NCI-H1436 (cell line): ENCODE measurements around the gene SOCS6.
"Not testable (repeated sequence)": the region's sequence is repeated elsewhere in the genome, so short reads cannot be mapped to it uniquely, and the experiment has no call there.

ENCODE experiments used
- DNase-seq: peaks from one replicate; lab custom pipeline; 2025; lab: John Stamatoyannopoulos, UW

SOCS6 gene, protein sequence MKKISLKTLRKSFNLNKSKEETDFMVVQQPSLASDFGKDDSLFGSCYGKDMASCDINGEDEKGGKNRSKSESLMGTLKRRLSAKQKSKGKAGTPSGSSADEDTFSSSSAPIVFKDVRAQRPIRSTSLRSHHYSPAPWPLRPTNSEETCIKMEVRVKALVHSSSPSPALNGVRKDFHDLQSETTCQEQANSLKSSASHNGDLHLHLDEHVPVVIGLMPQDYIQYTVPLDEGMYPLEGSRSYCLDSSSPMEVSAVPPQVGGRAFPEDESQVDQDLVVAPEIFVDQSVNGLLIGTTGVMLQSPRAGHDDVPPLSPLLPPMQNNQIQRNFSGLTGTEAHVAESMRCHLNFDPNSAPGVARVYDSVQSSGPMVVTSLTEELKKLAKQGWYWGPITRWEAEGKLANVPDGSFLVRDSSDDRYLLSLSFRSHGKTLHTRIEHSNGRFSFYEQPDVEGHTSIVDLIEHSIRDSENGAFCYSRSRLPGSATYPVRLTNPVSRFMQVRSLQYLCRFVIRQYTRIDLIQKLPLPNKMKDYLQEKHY

GRCh38 chr18:70288851-70289328 is at the start of gene SOCS6:
Gene SOCS6, plus strand, starts transcription at chr18:70289045. Its CDS starts 35,624 bp downstream, at chr18:70324669.
- peak; percentile 31 for DNase-seq

- no peak for DNase-seq
Measured at GRCh38 chr18:70243131-70243929, 45.5 kb upstream of the SOCS6 start.

- DNase-seq, result no peak
Measured at GRCh38 chr18:70246061-70246466, 42.8 kb upstream of the SOCS6 start.

- DNase-seq, result no peak
Measured at GRCh38 chr18:70249118-70249517, 39.7 kb upstream of the SOCS6 start.

DNA sequence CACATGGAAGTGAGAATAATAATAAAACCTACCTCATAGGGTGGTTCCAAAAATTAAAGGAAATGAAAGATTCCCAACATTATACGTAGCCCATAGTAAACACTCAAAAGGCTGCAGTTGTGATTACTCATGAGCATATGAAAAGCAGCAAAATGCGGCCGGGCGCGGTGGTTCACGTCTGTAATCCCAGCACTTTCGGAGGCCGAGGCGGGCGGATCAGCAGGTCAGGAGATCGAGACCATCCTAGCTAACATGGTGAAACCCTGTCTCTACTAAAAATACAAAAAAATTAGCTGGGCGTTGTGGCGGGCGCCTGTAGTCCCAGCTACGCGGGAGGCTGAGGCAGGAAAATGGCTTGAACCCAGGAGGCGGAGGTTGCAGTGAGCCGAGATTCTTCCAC is 39.0 kb upstream of the SOCS6 start:
- DNase-seq, result not testable (repeated sequence)

- no peak for DNase-seq
Measured at GRCh38 chr18:70250781-70251180, 38.1 kb upstream of the SOCS6 start.

DNA sequence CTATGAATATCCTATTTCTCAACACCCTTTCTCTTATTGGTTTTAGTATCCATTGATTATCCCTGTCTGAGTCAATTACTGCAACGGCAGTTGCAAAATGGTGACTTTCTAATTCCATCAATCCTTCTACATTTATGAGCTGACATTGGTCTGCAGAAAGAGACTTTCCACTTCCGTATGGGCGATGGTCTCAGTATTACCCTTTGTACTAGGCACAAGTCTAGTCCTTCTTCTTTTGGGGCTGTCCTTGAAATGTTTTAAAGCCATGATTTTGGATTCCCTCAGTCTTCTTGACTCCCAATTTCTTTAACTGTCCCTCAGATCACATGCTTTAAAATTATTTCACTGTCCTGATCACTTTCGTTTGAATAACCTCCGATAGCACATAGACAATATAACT is 32.7 kb upstream of the SOCS6 start:
- DNase-seq, result no peak

- no peak for DNase-seq
Measured at GRCh38 chr18:70256994-70257393, 31.9 kb upstream of the SOCS6 start.

GRCh38 chr18:70258243-70258642 is 30.6 kb upstream of the SOCS6 start:
- DNase-seq, result no peak

DNA sequence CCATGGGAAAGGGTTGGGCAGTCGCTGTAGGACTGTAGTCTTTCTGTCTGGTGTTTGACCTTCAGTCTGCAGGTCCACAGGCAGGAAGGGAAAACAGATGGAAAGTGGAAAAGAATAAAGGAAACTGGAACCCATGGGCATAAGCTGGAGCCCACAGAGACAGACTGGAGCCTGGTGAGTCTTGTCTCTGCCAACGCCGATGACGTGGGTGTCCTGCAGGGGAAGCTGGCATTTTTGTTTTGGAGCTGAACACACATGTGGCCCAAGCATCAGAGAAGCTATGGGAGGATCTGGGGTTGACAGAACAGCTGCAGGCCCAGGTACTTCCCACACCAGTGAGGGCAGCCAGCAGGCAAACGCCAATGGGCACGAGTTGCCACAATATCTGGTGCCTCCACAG is 28.2 kb upstream of the SOCS6 start:
- DNase-seq, result no peak

DNA sequence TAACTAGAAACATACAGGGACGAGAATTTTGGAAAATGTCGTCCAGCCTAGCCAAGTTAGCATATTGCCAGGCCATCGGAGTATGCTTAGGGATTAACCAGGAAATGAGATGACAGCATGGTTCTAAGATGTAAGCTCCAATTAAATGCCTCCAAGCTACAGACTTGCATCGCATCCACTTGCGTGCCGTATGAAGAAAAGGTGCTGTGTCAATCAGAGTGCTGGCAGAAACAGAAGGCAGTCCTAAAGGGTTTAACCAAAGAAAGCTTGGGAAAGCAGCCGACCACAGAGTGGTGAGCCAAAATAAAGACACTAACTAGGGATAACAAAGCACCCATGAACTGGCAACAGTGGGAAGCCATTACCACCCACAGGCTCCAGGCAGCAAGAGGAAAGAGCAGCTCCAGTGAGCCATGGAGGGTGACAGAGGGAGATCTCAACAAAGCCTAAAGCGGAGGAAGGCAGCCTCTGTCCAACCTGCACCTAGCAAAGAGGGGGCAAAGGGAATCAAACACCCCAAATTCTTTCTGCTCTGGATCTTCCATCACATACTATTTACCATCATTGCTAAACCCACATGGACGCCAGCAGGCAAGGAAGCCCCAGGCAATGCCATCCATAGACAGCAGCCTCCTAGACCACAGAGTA is 27.6 kb upstream of the SOCS6 start:
- DNase-seq, result no peak

- no peak for DNase-seq
Measured at GRCh38 chr18:70263336-70263735, 25.5 kb upstream of the SOCS6 start.

- DNase-seq, result no peak
Measured at GRCh38 chr18:70271742-70272141, 17.1 kb upstream of the SOCS6 start.

DNA sequence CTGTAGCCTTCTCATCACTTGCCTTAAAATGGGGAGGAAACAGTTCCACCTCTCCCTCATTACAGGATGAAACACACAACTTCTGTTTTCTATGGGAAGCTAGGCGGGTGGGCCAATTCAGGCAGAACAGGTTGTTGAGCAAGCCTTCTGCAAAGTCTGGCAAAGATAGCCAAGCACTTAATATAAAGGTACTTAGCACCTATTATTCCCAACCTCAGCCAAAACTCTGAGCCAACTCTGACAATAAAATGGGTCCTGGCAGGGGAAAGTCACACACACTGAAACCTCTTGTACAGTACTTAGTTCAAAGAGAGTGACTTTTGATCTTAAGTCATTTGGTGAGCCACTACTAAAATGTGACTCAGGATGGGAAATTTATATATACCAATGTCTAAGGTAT is 15.8 kb upstream of the SOCS6 start:
- no peak for DNase-seq

DNA sequence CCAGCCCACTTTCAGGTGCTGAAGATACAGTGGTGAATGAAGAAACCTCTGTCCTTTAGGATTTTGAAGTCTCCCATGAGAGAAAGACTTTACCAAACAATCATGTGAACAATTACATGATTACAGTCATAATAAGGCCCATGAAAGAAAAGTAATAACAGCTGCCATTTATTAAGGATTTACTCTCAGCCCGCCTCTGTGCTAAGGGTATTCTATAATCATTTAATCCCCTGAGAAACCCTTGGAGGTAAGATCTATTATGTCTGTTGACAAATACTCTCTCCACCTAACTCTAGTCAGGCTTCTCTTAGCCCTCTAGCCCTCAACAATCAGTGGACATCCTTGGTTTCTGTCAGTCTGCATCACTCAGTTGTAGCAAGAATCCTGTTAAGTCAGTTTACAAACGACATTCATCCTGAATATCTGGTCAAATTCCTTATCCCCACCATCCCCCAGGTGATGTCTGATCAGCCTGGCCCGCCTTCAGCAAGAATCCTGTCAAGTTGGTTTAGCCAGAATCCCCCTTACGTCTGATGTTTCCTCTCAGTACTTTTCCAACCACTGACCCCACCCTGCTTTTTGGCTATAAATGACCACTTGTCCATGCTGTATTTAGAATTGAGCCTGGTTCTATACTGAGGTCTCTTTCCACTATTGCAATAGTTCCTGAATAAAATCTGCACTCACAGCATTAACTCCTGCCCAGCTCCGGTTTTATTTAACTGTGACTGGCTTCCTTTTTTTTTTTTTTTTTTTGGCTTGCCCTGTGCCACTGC is 12.2 kb upstream of the SOCS6 start:
- DNase-seq, result no peak

DNA sequence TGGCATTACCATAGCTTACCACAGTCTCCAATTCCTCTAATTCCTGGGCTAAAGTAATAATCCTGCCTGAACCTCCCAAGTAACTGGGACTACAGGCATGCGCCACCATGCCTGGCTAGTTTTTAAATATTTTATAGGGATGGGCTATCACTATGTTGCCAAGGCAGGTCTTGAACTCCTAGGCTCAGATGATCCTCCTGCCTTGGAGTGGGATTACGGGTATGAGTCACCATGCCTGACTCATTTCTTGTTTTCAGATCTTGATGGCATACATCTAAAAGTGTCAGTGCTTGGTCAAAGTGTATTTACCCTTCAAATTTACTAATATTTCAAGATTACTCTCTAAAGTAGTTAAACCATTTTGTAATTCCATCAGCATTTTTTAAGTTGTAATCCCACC is 9.4 kb upstream of the SOCS6 start:
- no peak for DNase-seq

GRCh38 chr18:70280007-70280925 is 8.6 kb upstream of the SOCS6 start:
- no peak for DNase-seq

DNA sequence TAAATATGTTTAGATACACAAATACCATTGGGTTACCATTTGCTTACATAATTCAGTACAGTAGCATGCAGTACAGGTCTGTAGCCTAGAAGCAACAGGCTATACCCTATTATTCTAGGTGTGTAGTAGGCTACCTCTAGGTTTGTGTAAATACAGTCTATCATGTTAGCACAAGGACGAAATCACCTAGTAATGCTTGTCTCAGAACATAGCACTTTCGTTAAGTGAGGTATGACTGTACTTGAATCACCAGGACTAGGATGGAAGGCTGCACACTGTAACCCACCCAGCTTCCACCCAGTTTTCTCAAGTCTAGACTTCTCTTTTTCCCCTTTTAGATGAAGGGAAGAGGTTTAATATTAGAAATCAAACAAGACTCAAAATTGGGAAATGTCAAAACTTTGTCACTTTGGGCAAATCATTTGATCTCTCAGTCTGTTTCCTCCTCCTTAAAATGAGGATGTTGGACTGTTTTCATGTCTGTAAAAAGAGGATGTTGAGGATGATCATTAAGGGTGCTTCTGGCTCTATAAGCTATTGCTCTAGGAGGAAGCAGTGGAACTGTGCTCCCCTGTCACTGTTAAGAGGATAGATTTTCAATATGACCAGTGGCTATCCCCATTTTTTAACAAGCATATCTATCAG is 3.7 kb upstream of the SOCS6 start:
- no peak for DNase-seq

- DNase-seq, result no peak
Measured at GRCh38 chr18:70287731-70288130, 1.1 kb upstream of the SOCS6 start.
